AG10803 (cell line): Measurements from ENCODE around the gene UCN2.

Experiments
- DNase-seq: peaks from one replicate; pipeline ENCODE4 v3.0.0; 2010; ENCODE audit warnings: low read depth
- H3K4me3 ChIP-seq: 2 replicates; pipeline ENCODE4 v1.5.1; 2011; ENCODE audit warnings: mild to moderate bottlenecking, low read length, control low read depth
- TF ChIP-seq, protein P1 (sequence below): conservative IDR thresholded peaks from 2 replicates; pipeline ENCODE4 v1.5.1; 2011; ENCODE audit warnings: mild to moderate bottlenecking, low read length, control low read depth, inconsistent platforms

UCN2 gene, protein sequence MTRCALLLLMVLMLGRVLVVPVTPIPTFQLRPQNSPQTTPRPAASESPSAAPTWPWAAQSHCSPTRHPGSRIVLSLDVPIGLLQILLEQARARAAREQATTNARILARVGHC

DNA sequence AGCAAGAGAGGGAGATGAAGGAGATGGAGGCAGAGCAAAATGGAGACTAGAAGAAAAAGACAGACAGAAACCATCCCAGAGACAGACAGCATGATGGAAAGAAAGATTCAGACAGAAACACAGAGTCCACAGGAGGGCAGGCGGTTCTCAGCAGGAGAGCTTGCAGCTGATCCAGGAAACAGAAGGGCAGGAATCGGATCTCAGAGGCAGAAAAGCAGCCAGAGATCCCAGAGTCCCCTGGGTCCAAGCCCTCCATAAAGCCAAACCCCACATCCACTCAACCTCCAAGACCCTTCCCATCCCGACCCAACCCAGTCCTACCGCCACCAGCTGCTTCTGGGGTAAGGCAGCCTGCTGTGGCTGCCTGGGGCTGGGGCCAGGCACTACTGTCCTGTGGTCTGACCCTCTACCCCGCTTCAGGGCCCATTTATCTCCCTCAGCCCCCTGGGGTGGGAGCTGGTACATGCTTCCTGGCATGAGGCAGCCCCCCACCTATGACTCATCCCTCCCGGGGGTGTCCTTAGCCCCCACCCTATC is at the start of gene UCN2:
Gene UCN2, minus strand, starts transcription at position 400 of the 537 bp plus-strand sequence. CDS start 657 bp downstream, outside the sequence.
- H3K4me3 ChIP-seq: no peak within 1 kb of the TSS
- DNase-seq: peak; percentile 32
- TF ChIP-seq, protein P1, sequence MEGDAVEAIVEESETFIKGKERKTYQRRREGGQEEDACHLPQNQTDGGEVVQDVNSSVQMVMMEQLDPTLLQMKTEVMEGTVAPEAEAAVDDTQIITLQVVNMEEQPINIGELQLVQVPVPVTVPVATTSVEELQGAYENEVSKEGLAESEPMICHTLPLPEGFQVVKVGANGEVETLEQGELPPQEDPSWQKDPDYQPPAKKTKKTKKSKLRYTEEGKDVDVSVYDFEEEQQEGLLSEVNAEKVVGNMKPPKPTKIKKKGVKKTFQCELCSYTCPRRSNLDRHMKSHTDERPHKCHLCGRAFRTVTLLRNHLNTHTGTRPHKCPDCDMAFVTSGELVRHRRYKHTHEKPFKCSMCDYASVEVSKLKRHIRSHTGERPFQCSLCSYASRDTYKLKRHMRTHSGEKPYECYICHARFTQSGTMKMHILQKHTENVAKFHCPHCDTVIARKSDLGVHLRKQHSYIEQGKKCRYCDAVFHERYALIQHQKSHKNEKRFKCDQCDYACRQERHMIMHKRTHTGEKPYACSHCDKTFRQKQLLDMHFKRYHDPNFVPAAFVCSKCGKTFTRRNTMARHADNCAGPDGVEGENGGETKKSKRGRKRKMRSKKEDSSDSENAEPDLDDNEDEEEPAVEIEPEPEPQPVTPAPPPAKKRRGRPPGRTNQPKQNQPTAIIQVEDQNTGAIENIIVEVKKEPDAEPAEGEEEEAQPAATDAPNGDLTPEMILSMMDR: peak; percentile 34

DNA sequence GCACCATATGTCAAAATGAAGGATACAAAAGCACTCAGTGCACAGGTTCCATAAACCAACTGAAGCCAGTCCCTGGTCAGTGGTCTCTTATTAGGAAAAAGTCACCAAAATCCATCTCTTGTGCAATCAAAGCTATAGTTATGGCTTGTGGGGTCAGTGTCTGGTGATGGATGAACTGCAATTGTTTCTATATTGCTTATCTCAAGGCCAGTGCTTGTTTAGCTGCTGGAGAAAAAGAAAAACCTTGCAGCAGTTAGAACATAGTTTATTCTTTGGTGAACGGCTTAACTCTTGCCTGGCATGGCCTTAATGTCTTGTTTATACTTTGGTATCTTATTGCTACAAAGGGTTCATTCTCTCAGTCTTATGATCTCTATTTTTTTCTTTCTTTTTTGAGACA is 48.7 kb upstream of the UCN2 start:
- TF ChIP-seq, protein P1: no peak
- no peak for DNase-seq
- no peak overlapping the region for H3K4me3 ChIP-seq

DNA sequence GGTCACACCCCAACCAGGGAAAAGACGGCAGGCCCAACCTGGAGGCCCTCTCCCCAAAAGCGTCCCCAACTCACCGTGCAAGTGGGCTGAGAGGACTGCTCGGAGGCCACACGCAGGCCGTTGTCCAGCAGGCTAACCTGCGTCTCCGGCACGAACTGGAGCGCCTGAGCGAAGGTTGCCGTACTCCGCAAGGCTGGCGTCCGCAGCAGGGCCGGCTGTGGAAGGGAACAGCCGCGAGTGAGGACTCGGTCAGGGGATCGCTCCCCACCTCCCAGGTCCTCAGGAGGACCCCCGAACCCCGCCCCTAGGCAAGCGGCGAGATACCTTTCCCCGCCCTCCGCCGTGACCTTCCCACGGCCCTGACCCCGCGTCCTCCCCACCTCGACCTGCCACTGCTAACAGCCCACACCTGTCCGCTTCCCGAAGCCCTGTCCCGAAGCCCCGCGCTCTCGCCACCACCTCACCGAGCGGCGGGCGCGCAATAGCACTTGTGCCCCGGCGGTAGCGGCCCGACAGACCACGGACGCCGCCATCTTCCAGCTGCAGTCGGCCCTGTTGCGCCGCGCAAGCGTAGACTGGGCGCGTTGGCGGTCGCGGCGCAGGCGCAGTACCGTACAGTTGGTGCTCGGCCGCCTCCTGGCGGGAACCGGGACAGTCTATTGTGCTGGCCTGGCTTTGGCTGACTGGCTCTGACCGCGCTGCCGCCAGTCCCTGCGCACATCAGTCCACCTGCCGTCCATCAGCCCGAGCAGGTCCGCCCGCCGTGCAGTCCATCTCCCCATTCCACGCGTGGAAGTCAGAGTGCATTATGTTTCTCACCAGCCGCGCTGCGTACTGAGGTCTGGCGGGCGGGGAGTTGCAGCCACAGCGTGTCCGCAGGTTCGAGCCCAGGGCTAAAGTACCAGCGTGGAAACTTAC is 45.8 kb upstream of the UCN2 start, which contains the start of gene UQCRC1:
Gene UQCRC1, minus strand, starts transcription at position 559 of the 918 bp plus-strand sequence. Its CDS starts 26 bp downstream, at position 533.
- peak within 1 kb of the TSS; percentile 96 for H3K4me3 ChIP-seq
- TF ChIP-seq, protein P1: peak; percentile 72
- peak; percentile 89 for DNase-seq

DNA sequence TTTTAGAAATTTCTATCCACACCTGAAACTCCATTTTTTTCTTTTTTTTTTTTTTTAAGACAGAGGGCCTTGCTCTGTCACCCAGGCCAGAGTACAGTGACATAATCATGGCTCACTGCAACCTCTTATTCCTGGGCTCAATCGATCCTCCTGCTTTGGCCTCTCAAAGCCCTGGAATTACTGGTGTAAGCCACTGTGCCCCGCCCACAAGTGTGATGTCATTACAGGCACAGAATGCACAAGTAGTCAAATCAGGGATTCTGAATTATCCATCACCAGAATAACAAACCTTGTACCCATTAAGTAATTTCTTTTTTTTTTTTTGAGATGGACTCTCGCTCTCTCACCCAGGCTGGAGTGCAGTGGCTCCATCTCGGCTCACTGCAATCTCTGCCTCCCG is 43.9 kb upstream of the UCN2 start:
- no peak for DNase-seq
- TF ChIP-seq, protein P1: no peak
- no peak overlapping the region for H3K4me3 ChIP-seq

DNA sequence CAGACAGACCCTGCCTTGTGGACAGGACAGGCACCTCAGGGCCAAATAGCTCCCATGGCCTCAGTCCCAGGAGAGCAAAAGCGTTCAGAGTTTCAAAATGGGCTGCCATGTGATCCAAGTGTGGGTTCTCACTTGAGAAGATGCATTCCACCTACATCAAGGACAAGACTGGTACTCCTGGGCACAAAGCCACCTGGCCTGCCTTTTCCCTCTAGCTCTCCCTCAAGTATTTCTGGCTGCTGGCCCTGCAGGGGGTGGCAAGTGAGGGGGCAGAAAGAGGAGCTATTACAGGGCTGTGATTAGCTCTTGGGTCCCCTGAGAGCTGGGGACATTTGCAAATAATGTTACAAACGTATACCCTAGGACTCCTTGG is 38.0 kb upstream of the UCN2 start:
- DNase-seq: no peak
- H3K4me3 ChIP-seq: no peak overlapping the region
- TF ChIP-seq, protein P1: no peak

DNA sequence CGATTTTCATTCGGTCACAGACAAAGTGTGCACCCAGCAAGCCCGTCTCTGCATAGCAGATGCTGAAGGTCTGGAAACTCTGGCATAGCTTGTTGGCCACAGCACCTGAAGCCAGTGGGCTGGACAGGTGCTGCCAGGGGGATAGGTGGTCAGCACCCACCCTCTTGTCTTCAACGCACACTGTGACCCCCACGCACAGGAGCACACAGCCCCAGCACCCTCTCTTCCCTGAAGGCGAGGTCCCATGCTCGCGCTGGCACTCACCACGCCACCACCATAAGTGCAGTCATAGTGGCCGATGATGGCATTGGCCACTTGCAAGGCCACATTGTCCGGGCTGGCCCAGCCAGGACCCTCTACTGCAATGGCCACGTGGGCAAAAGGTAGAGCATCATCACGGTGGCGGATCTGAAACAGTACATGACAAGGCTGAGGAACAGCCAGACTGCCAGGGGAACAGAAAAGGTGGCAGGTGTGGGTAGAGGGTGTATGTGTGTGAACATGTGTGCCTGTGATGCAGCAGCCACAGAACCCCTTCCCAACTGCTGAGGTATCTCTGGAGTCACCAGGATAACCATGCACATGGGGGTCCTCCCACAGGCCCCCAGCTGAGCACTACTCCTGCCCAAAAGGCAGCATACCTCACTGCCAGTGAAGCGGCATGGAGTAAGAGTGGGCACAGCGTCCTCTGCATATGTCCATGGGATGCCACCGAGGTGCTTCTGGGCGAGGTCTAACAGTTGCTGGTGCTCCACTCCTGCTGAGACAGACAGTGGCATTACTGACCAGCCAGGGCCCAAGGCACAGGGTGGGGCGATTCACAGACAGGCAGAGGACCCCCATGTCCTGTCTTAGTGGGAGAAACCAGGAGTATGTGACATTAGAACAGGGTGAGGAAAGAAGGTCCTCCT is 37.4 kb upstream of the UCN2 start:
- DNase-seq: no peak
- H3K4me3 ChIP-seq: no peak overlapping the region
- TF ChIP-seq, protein P1: no peak
